ENCODE measurements around the gene SLC2A6. TPM values are rescaled to one million over a fixed set of nuclear protein-coding genes. Genes with fewer than 3 reads are reported as not detected.

The SLC2A6 gene
- total RNA-seq, 4 donors from 2014 or later = 1.0 to 5.1 (median 3.0) TPM

GRCh38 chr9:133518706-133519449 lies 40.0 kb upstream of the SLC2A6 start:
- TF ChIP-seq CTCF (IDR thresholded peaks at IDR 0.05; ENCODE audit: low read depth) = no peak

DNA sequence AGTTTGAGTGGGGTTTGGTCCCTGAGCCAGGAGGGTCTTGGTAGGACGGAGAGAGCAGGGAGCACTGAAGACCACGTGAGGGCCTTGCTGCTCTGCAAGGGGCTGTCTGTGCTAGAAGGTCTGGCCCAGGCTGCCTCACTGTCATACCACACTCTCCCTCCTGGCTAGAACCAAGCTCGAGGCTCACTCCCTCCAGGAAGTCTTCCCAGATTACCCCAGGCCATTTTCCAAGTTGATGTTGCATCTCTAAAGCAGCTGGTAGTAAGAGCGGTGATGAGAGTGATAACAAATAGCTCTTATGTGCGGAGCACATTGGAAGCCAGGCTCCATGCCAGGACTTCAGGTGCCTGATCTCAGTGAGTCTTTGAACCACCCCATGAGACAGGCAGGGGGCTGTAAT lies 39.3 kb upstream of the SLC2A6 start:
- no peak for TF ChIP-seq CTCF (IDR thresholded peaks at IDR 0.05; ENCODE audit: low read depth)

DNA sequence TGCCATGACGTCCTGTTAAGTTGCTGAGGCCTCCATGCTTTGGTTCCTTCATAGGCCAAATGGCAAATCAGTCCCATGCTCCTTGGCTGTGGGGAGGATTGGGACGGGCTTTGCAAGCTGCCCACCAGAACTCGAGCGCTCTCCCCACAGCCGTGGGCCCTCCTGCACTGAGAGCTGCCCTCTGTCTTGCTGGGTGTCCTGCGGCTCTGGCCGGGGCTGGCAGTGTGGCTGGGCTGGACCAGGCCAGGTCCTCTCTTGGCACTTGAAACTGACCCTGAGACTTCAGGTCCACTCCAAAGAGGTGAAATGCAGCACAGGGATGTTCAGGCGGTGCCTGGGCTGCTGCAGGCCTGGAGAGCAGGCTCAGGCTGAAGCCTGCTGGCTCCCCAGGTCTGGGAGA lies 38.8 kb upstream of the SLC2A6 start:
- TF ChIP-seq CTCF (IDR thresholded peaks at IDR 0.05; ENCODE audit: low read depth) = no peak

GRCh38 chr9:133516961-133517350 lies 38.1 kb upstream of the SLC2A6 start:
- TF ChIP-seq CTCF (IDR thresholded peaks at IDR 0.05; ENCODE audit: low read depth) = no peak

GRCh38 chr9:133516256-133516960 lies 37.5 kb upstream of the SLC2A6 start:
- TF ChIP-seq CTCF (IDR thresholded peaks at IDR 0.05; ENCODE audit: low read depth) = no peak

GRCh38 chr9:133515615-133516255 lies 36.8 kb upstream of the SLC2A6 start:
- no peak for TF ChIP-seq CTCF (IDR thresholded peaks at IDR 0.05; ENCODE audit: low read depth)

GRCh38 chr9:133515240-133515610 lies 36.3 kb upstream of the SLC2A6 start:
- no peak for TF ChIP-seq CTCF (IDR thresholded peaks at IDR 0.05; ENCODE audit: low read depth)

Data from subcutaneous adipose tissue (tissue), 4 donors.